Progenitor cell of endocrine pancreas (in vitro differentiated cells): ENCODE measurements around the gene LEFTY2. TPM values are rescaled to one million over a fixed set of nuclear protein-coding genes. Genes with fewer than 3 reads are reported as not detected.

ENCODE experiments used
- DNase-seq: peaks from one replicate; pipeline ENCODE4 v3.0.0; 2021; ENCODE audit warnings: low spot score; ENCODE audit not compliant: unreplicated experiment
- H3K27ac Mint-ChIP-seq: 2 replicates; pipeline ENCODE4 v1.8.0; 2021; ENCODE audit warnings: mild to moderate bottlenecking, moderate library complexity, mixed read lengths
- H3K27me3 Mint-ChIP-seq: 2 replicates; pipeline ENCODE4 v1.8.0; 2021; ENCODE audit warnings: mixed read lengths
- H3K36me3 Mint-ChIP-seq: 2 replicates; pipeline ENCODE4 v1.8.0; 2022; ENCODE audit warnings: mixed read lengths; ENCODE audit not compliant: insufficient read depth
- H3K4me1 Mint-ChIP-seq: 2 replicates; pipeline ENCODE4 v1.8.0; 2021; ENCODE audit warnings: low read depth, mixed read lengths
- H3K4me3 Mint-ChIP-seq: 2 replicates; pipeline ENCODE4 v1.8.0; 2021; ENCODE audit warnings: low read depth, mild to moderate bottlenecking, moderate library complexity, mixed read lengths
- H3K9me3 Mint-ChIP-seq: 2 replicates; pipeline ENCODE4 v1.8.0; 2021; ENCODE audit warnings: low read depth, mixed read lengths
- total RNA-seq: library from RNA; stranded (reverse); gene quantifications from 2 replicates; pipeline ENCODE4 v1.2.1, GENCODE V29; 2021
- TF ChIP-seq, protein P1 (sequence below): fragments of 200-600 bp; sonication (generic); IDR thresholded peaks from one replicate; pipeline ENCODE4 v1.5.0; 2021; ENCODE audit warnings: antibody characterized with exemption, mild to moderate bottlenecking; ENCODE audit not compliant: unreplicated experiment

Gene LEFTY2
- total RNA-seq, 1 donor from 2014 or later, result 0.22 TPM

GRCh38 chr1:225965231-225965630 lies 24.2 kb upstream of the LEFTY2 start:
- H3K36me3 Mint-ChIP-seq, result no peaks in the 10 kb centered on the region
- DNase-seq, result no peak
- H3K27me3 Mint-ChIP-seq, result peaks cover 20% of the 10 kb centered on the region
- TF ChIP-seq, protein P1, sequence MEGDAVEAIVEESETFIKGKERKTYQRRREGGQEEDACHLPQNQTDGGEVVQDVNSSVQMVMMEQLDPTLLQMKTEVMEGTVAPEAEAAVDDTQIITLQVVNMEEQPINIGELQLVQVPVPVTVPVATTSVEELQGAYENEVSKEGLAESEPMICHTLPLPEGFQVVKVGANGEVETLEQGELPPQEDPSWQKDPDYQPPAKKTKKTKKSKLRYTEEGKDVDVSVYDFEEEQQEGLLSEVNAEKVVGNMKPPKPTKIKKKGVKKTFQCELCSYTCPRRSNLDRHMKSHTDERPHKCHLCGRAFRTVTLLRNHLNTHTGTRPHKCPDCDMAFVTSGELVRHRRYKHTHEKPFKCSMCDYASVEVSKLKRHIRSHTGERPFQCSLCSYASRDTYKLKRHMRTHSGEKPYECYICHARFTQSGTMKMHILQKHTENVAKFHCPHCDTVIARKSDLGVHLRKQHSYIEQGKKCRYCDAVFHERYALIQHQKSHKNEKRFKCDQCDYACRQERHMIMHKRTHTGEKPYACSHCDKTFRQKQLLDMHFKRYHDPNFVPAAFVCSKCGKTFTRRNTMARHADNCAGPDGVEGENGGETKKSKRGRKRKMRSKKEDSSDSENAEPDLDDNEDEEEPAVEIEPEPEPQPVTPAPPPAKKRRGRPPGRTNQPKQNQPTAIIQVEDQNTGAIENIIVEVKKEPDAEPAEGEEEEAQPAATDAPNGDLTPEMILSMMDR, result no peak
- H3K4me1 Mint-ChIP-seq, result peaks cover 4% of the 10 kb centered on the region
- no peaks in the 10 kb centered on the region for H3K9me3 Mint-ChIP-seq
- H3K27ac Mint-ChIP-seq, result no peak overlapping the region
- H3K4me3 Mint-ChIP-seq, result no peak overlapping the region

- Mint-ChIP-seq H3K27me3 (peaks cover 20% of the 10 kb centered on the region), H3K4me3 (no peak overlapping the region), H3K9me3 (no peaks in the 10 kb centered on the region), H3K36me3 (no peaks in the 10 kb centered on the region), H3K27ac (no peak overlapping the region), H3K4me1 (peaks cover 3% of the 10 kb centered on the region)
- TF ChIP-seq, protein P1, result no peak
- no peak for DNase-seq
Measured at GRCh38 chr1:225963735-225964530, 22.9 kb upstream of the LEFTY2 start.

- Mint-ChIP-seq H3K27ac (no peak overlapping the region), H3K9me3 (no peaks in the 10 kb centered on the region), H3K4me3 (no peak overlapping the region), H3K36me3 (no peaks in the 10 kb centered on the region), H3K27me3 (peaks cover 20% of the 10 kb centered on the region), H3K4me1 (no peaks in the 10 kb centered on the region)
- TF ChIP-seq, protein P1, result peak; percentile 80
- DNase-seq, result peak; percentile 56
Measured at GRCh38 chr1:225962440-225962975, 21.5 kb upstream of the LEFTY2 start.

DNA sequence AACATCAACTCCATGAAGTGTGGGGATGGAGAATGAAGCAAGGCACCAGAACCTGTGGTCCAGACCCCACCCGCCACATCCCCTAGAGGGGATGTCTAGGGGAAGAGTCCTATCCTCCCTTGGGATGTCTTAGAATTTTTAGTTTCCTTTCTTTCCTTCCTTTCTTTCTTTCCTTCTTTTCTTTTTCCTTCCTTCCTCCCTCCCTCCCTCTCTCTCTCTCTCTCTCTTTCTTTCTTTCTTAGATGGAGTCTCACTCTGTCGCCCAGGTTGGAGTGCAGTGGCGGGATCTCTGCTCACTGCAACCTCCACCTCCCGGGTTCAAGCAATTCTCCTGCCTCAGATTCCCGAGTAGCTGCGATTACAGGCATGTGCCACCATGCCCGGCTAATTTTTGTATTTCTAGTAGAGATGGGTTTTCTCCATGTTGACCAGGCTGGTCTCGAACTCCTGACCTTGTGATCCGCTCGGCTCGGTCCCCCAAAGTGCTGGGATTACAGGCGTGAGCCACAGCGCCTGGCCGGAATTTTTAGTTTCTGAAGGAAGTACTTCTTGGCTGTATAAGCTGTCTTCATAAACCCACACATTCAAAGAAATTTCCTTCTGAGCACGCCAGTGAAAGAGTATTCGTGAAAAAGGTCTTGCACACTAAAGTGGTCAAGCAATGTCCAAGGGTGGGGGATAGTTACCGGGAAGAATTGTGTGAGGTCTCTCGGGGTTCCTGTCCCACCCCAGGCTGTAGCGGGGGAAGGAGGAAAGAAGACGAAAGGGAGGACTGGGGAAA lies 20.8 kb upstream of the LEFTY2 start:
- DNase-seq, result no peak
- no peaks in the 10 kb centered on the region for H3K36me3 Mint-ChIP-seq
- peaks cover 22% of the 10 kb centered on the region for H3K27me3 Mint-ChIP-seq
- no peak overlapping the region for H3K4me3 Mint-ChIP-seq
- no peaks in the 10 kb centered on the region for H3K9me3 Mint-ChIP-seq
- no peaks in the 10 kb centered on the region for H3K4me1 Mint-ChIP-seq
- TF ChIP-seq, protein P1, result no peak
- no peak overlapping the region for H3K27ac Mint-ChIP-seq

GRCh38 chr1:225958041-225958440 lies 17.0 kb upstream of the LEFTY2 start:
- Mint-ChIP-seq H3K9me3 (no peaks in the 10 kb centered on the region), H3K4me1 (no peaks in the 10 kb centered on the region), H3K36me3 (no peaks in the 10 kb centered on the region), H3K27me3 (peaks cover 35% of the 10 kb centered on the region), H3K27ac (no peak overlapping the region), H3K4me3 (no peak overlapping the region)
- TF ChIP-seq, protein P1, result no peak
- DNase-seq, result no peak
